GM12878 (cell line): ENCODE results near the gene AAGAB. TPM values are rescaled to one million over a fixed set of nuclear protein-coding genes. Genes with fewer than 3 reads are reported as not detected.
A peak's percentile ranks its signal among the peaks of the same experiment; 100 is the strongest.

Experiments
- ATAC-seq: fragments of 200-7000 bp; cut with Tn5 transposase; 3 replicates; pipeline ENCODE4 v1.9.1; 2020; ENCODE audit warnings: mild to moderate bottlenecking, moderate library complexity
- BruUV-seq: library from RNA; stranded (reverse); fragments of 400-500 nt; replicated peaks from 2 replicates; lab custom pipeline; 2021; lab: Mats Ljungman, UMichigan
- CTCF ChIA-PET: fragments of 300-600 bp; sonication (Branson Sonifier 250); formaldehyde crosslinking; extraction: SDS; loops from one replicate; lab custom pipeline; 2021; ENCODE audit warnings: inconsistent platforms; lab: Yijun Ruan, JAX
- POLR2A ChIA-PET: fragments of 350-600 bp; formaldehyde crosslinking; extraction: SDS; loops from one replicate; lab custom pipeline; 2021; ENCODE audit warnings: inconsistent platforms; lab: Charles Lee
- RAD21 ChIA-PET: fragments of 300-600 bp; sonication (Branson Sonifier 250); formaldehyde crosslinking; loops from one replicate; lab custom pipeline; 2023; ENCODE audit warnings: antibody characterized with exemption; ENCODE audit not compliant: unreplicated experiment; lab: Charles Lee
- SMC1A ChIA-PET: fragments of 300-600 bp; sonication (Branson Sonifier 250); formaldehyde crosslinking; loops from one replicate; lab custom pipeline; 2023; ENCODE audit not compliant: unreplicated experiment, uncharacterized antibody; lab: Charles Lee
- DNase-seq: peaks from one replicate; pipeline ENCODE4 v3.0.0-alpha.2; 2011; ENCODE audit warnings: low read depth, low spot score
- FAIRE-seq: peaks from 3 replicates; lab custom pipeline; 2011; peaks lifted over from hg19 to GRCh38; lab: Jason Lieb, UNC
- H2AFZ ChIP-seq: 2 replicates; pipeline ENCODE4 v1.6.0; 2011; ENCODE audit warnings: low read depth, low read length, control low read depth; ENCODE audit not compliant: control insufficient read depth
- H3K27ac ChIP-seq: 2 replicates; pipeline ENCODE4 v1.5.1; 2011; ENCODE audit warnings: control low read depth; ENCODE audit not compliant: control insufficient read depth, insufficient read depth
- H3K27me3 ChIP-seq, 2 experiments: replicated peaks in 1 of 2; 2 replicates each; pipeline versions ENCODE4 v1.6.0 to v1.6.1; 2011; ENCODE audit warnings: low read length in 1 of 2; ENCODE audit not compliant: control insufficient read depth in 2 of 2, insufficient read depth in 2 of 2
- H3K36me3 ChIP-seq, 2 experiments: 2 replicates each; pipeline ENCODE4 v1.5.1; 2011; ENCODE audit warnings: low read length in 1 of 2; ENCODE audit not compliant: control insufficient read depth in 2 of 2, insufficient read depth in 2 of 2
- H3K4me1 ChIP-seq: 2 replicates; pipeline ENCODE4 v1.6.1; 2011; ENCODE audit warnings: mild to moderate bottlenecking, low read length, moderate library complexity, mixed read lengths; ENCODE audit not compliant: control insufficient read depth, insufficient read depth
- H3K4me2 ChIP-seq: 2 replicates; pipeline ENCODE4 v1.6.0; 2011; ENCODE audit warnings: control low read depth; ENCODE audit not compliant: control insufficient read depth, insufficient read depth
- H3K4me3 ChIP-seq: fragments of 200-600 bp; sonication (generic); 2 replicates; pipeline ENCODE4 v1.5.1; 2016
- H3K79me2 ChIP-seq: 2 replicates; pipeline ENCODE4 v1.6.0; 2011; ENCODE audit warnings: low read length; ENCODE audit not compliant: control insufficient read depth, insufficient read depth
- H3K9ac ChIP-seq: 2 replicates; pipeline ENCODE4 v1.8.0; 2011; ENCODE audit warnings: low read length, control low read depth, mixed read lengths; ENCODE audit not compliant: control insufficient read depth, insufficient read depth
- H3K9me3 ChIP-seq: replicated peaks from 3 replicates; pipeline ENCODE4 v1.5.1; 2011; ENCODE audit warnings: mild to moderate bottlenecking, low read length; ENCODE audit not compliant: control insufficient read depth, insufficient read depth
- H4K20me1 ChIP-seq: 2 replicates; pipeline ENCODE4 v1.6.0; 2011; ENCODE audit not compliant: control insufficient read depth, insufficient read depth
- MYB ChIP-seq: fragments of 150-350 bp; IDR thresholded peaks from 2 replicates; pipeline ENCODE4 v1.6.1; 2014; ENCODE audit warnings: mild to moderate bottlenecking, low read depth, low read length, borderline replicate concordance
- POLR2A ChIP-seq: IDR thresholded peaks from 2 replicates; pipeline ENCODE4 v1.6.1; 2011; ENCODE audit warnings: low read depth, mild to moderate bottlenecking, low read length
- WGBS: methylation state at CpG from one replicate; pipeline ENCODE4 v1.1.6; 2016; ENCODE audit warnings: low lambda C conversion rate; ENCODE audit not compliant: insufficient replicate concordance, insufficient coverage; ENCODE audit errors: missing lambda C conversion rate; 5-methylcytosine and 5-hydroxymethylcytosine counted together
- in situ Hi-C: fragments of 300-500 bp; cut with MboI; formaldehyde crosslinking; loops from 9 replicates; pipeline ENCODE4 v1.14.3; 2018; ENCODE audit warnings: mixed read lengths
- intact Hi-C: fragments of 100-400 bp; cut with micrococcal nuclease; formaldehyde crosslinking; loops from one replicate; pipeline ENCODE4 v1.14.2; 2022; ENCODE audit not compliant: unreplicated experiment
- polyA plus RNA-seq, 11 experiments: library from polyadenylated mRNA; depleted of rRNA in 4 of 11; unstranded in 6 of 11; stranded (reverse) in 5 of 11; fragments of >200 nt; fragmentation: Nextera tagmentation in 4 of 11; fragmentation: Illumina TruSeq in 1 of 11; extraction: Ambion mirVana in 4 of 11; extraction: Trizol in 1 of 11; gene quantifications; 1 replicate in 1 of 11; 2 replicates in 10 of 11; pipeline versions ENCODE4 v1.2.1 to v1.2.3, GENCODE V29; 2011 to 2016; ENCODE audit warnings: inconsistent platforms in 2 of 11, missing spikeins in 2 of 11, low read depth in 1 of 11
- total RNA-seq, 4 experiments: library from RNA; depleted of rRNA in 3 of 4; stranded (reverse); fragments of >200 nt in 3 of 4; fragmentation: Illumina TruSeq in 1 of 4; extraction: Trizol in 1 of 4; gene quantifications; 2 replicates each; pipeline versions ENCODE4 v1.2.1 to v1.2.3, GENCODE V29; 2013 to 2021
- TF ChIP-seq, protein P1 (sequence below): fragments of 150-350 bp; IDR thresholded peaks from 2 replicates; pipeline ENCODE4 v1.6.1; 2016; ENCODE audit warnings: low read depth, low read length

Gene AAGAB
- total and polyA plus RNA-seq, 10 of the 15 experiments (the other 5 are each of a cell fraction or from before 2014, with no cell fraction given): 11.4 to 62.3 (median 38.0) TPM

DNA sequence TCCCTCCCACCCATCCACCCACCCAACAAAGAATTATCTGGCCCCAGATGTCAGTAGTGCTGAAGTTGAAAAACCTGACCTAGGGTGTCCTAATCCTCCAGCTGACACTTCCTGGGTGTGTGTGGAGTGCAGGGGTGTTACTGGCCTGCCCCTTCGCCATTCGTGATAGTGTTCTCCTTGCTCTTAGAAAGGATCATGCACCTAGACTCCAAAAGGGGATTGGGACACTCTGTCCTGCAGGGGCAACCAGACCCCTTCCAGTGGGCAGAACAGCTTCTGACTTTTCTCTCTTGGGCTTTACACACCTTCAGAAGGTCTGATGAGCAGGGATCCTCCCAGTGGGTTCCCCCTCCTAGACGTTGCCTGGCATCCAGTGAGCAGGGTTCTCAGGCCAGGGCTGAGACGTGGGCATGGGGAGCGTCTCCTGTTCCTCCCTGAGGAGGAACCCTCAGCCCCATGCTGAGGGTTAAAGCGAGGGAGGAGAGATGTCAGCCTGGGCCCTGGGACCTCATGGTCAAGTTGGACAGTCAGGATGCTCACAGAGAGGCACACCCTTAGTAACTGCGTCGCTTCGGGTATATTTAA, 75.0 kb downstream of the AAGAB start:
- DNase-seq (no peak), ATAC-seq (no peak), FAIRE-seq (no peak)
- no peak overlapping the region for H3K4me2 ChIP-seq
- intact Hi-C loops: no loop called here
- H3K9me3 ChIP-seq: no peaks in the 10 kb centered on the region
- WGBS: 95% methylated on average over 9 of the region's 9 CpGs
- BruUV-seq: no TSS peak
- TF ChIP-seq POLR2A: peak; percentile 41; the same call in 1 of the 2 replicates
- TF ChIP-seq MYB: no peak
- TF ChIP-seq, protein P1, sequence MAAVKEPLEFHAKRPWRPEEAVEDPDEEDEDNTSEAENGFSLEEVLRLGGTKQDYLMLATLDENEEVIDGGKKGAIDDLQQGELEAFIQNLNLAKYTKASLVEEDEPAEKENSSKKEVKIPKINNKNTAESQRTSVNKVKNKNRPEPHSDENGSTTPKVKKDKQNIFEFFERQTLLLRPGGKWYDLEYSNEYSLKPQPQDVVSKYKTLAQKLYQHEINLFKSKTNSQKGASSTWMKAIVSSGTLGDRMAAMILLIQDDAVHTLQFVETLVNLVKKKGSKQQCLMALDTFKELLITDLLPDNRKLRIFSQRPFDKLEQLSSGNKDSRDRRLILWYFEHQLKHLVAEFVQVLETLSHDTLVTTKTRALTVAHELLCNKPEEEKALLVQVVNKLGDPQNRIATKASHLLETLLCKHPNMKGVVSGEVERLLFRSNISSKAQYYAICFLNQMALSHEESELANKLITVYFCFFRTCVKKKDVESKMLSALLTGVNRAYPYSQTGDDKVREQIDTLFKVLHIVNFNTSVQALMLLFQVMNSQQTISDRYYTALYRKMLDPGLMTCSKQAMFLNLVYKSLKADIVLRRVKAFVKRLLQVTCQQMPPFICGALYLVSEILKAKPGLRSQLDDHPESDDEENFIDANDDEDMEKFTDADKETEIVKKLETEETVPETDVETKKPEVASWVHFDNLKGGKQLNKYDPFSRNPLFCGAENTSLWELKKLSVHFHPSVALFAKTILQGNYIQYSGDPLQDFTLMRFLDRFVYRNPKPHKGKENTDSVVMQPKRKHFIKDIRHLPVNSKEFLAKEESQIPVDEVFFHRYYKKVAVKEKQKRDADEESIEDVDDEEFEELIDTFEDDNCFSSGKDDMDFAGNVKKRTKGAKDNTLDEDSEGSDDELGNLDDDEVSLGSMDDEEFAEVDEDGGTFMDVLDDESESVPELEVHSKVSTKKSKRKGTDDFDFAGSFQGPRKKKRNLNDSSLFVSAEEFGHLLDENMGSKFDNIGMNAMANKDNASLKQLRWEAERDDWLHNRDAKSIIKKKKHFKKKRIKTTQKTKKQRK: no peak
- H3K27me3 ChIP-seq: no peaks in the 10 kb centered on the region
- RAD21 ChIA-PET: interaction anchor here (0.6 kb wide), 1 partner anchor 135 kb away, joined by 3 read pairs; no protein-coding TSS in a partner anchor
- peaks cover 12% of the 10 kb centered on the region for H3K4me1 ChIP-seq
- no peak overlapping the region for H3K4me3 ChIP-seq
- H3K9ac ChIP-seq: no peak overlapping the region
- no peak overlapping the region for H2AFZ ChIP-seq
- SMC1A ChIA-PET: no interaction called here
- POLR2A ChIA-PET: no interaction called here
- H3K36me3 ChIP-seq: peaks cover 25 to 30% of the 10 kb centered on the region in 2 experiments
- no peaks in the 10 kb centered on the region for H3K79me2 ChIP-seq
- in situ Hi-C loops: no loop called here
- CTCF ChIA-PET: interaction anchor here (0.7 to 1.5 kb wide), 2 partner anchors 50 to 233 kb away, joined by 3 to 4 read pairs; no protein-coding TSS in a partner anchor
- no peak overlapping the region for H3K27ac ChIP-seq
- H4K20me1 ChIP-seq: no peaks in the 10 kb centered on the region
